ENCODE data around the gene CD82. TPM values are rescaled to one million over a fixed set of nuclear protein-coding genes. Genes with fewer than 3 reads are reported as not detected.

CD82 gene
- total RNA-seq, 2 experiments from 2014 or later = 193 to 208 TPM

- H3K4me3 Mint-ChIP-seq = no peak overlapping the region
- H3K9me3 Mint-ChIP-seq = no peaks in the 10 kb centered on the region
- peaks cover 84% of the 10 kb centered on the region for H3K4me1 Mint-ChIP-seq
- ChIA-PET POLR2A (interaction anchor here (1.0 to 5.8 kb wide), 8 partner anchors 12 to 51 kb away, joined by 3 to 63 read pairs (median 20); partner anchors contain the start of gene CD82), CTCF (interaction anchor here (1.1 to 14.5 kb wide), 3 partner anchors 32 to 53 kb away, joined by 3 to 425 read pairs (median 13); no protein-coding TSS in a partner anchor)
- H3K27me3 Mint-ChIP-seq = no peaks in the 10 kb centered on the region
- peaks cover 73% of the 10 kb centered on the region for H3K36me3 Mint-ChIP-seq (ENCODE audit: low read depth)
- peak overlapping the region; percentile 83 for H3K27ac Mint-ChIP-seq
- DNase-seq = no peak
Observed at GRCh38 chr11:44609783-44610155, 44.3 kb downstream of the CD82 start.

DNA sequence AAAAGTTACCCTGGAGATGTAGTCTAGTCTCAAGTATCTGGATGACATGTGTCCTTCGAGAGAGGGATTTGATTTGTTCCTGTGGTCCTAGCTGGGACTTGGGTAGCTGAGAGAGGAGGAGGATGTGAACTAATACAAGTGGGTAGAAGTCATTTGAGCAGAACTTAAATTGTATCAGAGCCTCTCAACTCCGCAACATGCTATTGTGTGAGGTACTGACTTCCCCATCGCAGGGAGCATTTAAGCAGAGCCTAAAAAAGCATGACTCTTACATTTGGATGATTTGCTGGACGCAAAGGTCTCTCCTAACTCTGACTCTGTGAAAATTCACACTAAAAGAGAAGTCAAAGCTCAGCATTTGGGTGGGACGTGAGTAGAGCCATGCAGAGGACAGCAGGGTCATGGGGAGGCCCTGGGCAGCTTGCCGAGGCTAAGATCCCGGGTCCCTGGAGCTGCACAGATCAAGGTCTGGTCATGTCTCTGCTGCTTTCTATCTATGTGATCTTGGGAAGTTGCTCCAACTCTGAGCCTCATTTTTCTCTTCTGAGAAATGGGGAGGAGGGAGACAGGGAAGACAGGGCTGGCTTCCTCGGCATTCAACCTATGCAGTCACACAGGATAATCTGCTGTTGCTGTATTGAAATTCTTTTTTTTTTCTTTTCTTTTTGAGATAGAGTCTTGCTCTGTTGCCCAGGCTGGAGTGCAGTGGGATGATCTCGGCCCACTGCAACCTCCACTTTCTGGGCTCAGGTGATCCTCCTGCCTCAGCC is 44.9 kb downstream of the CD82 start:
- no peaks in the 10 kb centered on the region for H3K9me3 Mint-ChIP-seq
- ChIA-PET POLR2A (interaction anchor here (1.2 to 5.8 kb wide), 7 partner anchors 12 to 52 kb away, joined by 3 to 63 read pairs (median 28); partner anchors contain the start of gene CD82), CTCF (interaction anchor here (1.9 to 14.5 kb wide), 7 partner anchors 11 to 54 kb away, joined by 5 to 425 read pairs (median 13); partner anchors contain the start of gene CD82)
- no peaks in the 10 kb centered on the region for H3K27me3 Mint-ChIP-seq
- H3K4me3 Mint-ChIP-seq = no peak overlapping the region
- no peak for DNase-seq
- H3K27ac Mint-ChIP-seq = peak overlapping the region; percentile 83
- H3K36me3 Mint-ChIP-seq (ENCODE audit: low read depth) = peaks cover 74% of the 10 kb centered on the region
- H3K4me1 Mint-ChIP-seq = peaks cover 85% of the 10 kb centered on the region

- no peaks in the 10 kb centered on the region for H3K27me3 Mint-ChIP-seq
- CTCF ChIA-PET = interaction anchor here (0.7 to 14.5 kb wide), 12 partner anchors 10 to 87 kb away, joined by 3 to 425 read pairs (median 6); partner anchors contain the start of gene CD82
- peaks cover 84% of the 10 kb centered on the region for H3K4me1 Mint-ChIP-seq
- no peaks in the 10 kb centered on the region for H3K9me3 Mint-ChIP-seq
- DNase-seq = no peak
- peaks cover 74% of the 10 kb centered on the region for H3K36me3 Mint-ChIP-seq (ENCODE audit: low read depth)
- POLR2A ChIA-PET = interaction anchor here (1.1 to 5.8 kb wide), 13 partner anchors 8 to 71 kb away, joined by 3 to 63 read pairs (median 6); partner anchors contain the start of gene CD82
- H3K27ac Mint-ChIP-seq = peak overlapping the region; percentile 75
- no peak overlapping the region for H3K4me3 Mint-ChIP-seq
Observed at GRCh38 chr11:44611088-44611487, 45.6 kb downstream of the CD82 start.

- ChIA-PET POLR2A (interaction anchor here (0.9 to 5.8 kb wide), 16 partner anchors 9 to 70 kb away, joined by 3 to 63 read pairs (median 4); partner anchors contain the start of gene CD82), CTCF (interaction anchor here (0.7 to 14.5 kb wide), 18 partner anchors 10 to 283 kb away, joined by 3 to 425 read pairs (median 4); partner anchors contain the start of gene CD82)
- Mint-ChIP-seq H3K27ac (peak overlapping the region; percentile 75), H3K4me3 (no peak overlapping the region), H3K36me3 (ENCODE audit: low read depth) (peaks cover 73% of the 10 kb centered on the region), H3K27me3 (no peaks in the 10 kb centered on the region), H3K4me1 (peaks cover 78% of the 10 kb centered on the region), H3K9me3 (no peaks in the 10 kb centered on the region)
- DNase-seq = peak; percentile 77
Observed at GRCh38 chr11:44611687-44612434, 46.4 kb downstream of the CD82 start.

GRCh38 chr11:44613153-44613552 is 47.7 kb downstream of the CD82 start:
- ChIA-PET CTCF (interaction anchor here (0.6 to 14.5 kb wide), 10 partner anchors 8 to 298 kb away, joined by 3 to 425 read pairs (median 10); partner anchors contain the start of gene CD82), POLR2A (interaction anchor here (0.8 to 5.8 kb wide), 6 partner anchors 15 to 68 kb away, joined by 3 to 63 read pairs (median 37); partner anchors contain the start of gene CD82)

DNA sequence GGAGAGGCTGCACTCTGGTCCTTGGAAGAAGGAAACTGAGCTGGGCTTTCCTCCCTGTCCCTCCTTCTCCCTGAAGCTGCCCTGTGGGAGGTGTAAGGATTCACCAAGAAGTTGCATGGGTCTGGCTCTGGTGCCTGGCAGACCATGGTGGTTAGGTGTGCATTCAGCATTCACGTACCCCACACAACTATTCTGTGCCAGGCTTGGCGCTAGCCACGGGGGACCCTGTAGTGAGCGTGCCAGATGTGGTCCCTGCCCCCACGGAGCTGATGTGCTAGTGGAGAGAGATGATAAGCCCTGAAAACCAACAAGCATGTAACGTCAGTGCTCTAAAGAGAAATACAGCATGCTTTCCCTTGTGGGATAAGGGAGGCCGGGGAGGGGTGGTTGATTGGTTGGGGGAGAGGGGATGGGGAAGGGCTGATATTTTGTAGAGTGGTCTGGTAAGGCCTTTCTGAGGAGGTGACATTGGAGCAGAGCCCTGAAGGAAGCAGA is 48.9 kb downstream of the CD82 start:
- Mint-ChIP-seq H3K27me3 (no peaks in the 10 kb centered on the region), H3K4me3 (no peak overlapping the region), H3K36me3 (ENCODE audit: low read depth) (peaks cover 59% of the 10 kb centered on the region), H3K4me1 (peaks cover 53% of the 10 kb centered on the region), H3K27ac (peak overlapping the region; percentile 48), H3K9me3 (no peaks in the 10 kb centered on the region)
- ChIA-PET CTCF (interaction anchor here (1.4 to 14.5 kb wide), 4 partner anchors 27 to 297 kb away, joined by 3 to 425 read pairs (median 9); partner anchors contain the start of gene CD82), POLR2A (interaction anchor here (1.2 to 5.8 kb wide), 2 partner anchors 16 to 85 kb away, joined by 3 to 63 read pairs; no protein-coding TSS in a partner anchor)
- no peak for DNase-seq

More at GRCh38 chr11:44613153-44613552, 47.7 kb downstream of the CD82 start:
- peaks cover 65% of the 10 kb centered on the region for H3K4me1 Mint-ChIP-seq
- no peaks in the 10 kb centered on the region for H3K27me3 Mint-ChIP-seq
- H3K27ac Mint-ChIP-seq = peak overlapping the region; percentile 58
- no peak for DNase-seq
- no peaks in the 10 kb centered on the region for H3K9me3 Mint-ChIP-seq
- peaks cover 65% of the 10 kb centered on the region for H3K36me3 Mint-ChIP-seq (ENCODE audit: low read depth)
- H3K4me3 Mint-ChIP-seq = no peak overlapping the region

- Mint-ChIP-seq H3K27ac (peak overlapping the region; percentile 14), H3K36me3 (ENCODE audit: low read depth) (peaks cover 51% of the 10 kb centered on the region), H3K27me3 (no peaks in the 10 kb centered on the region), H3K4me1 (peaks cover 45% of the 10 kb centered on the region), H3K9me3 (no peaks in the 10 kb centered on the region), H3K4me3 (no peak overlapping the region)
- ChIA-PET CTCF (interaction anchor here (0.8 to 14.5 kb wide), 7 partner anchors 19 to 296 kb away, joined by 3 to 425 read pairs (median 4); partner anchors contain the start of gene CD82), POLR2A (interaction anchor here (1.0 kb wide), 1 partner anchor 46 kb away, joined by 3 read pairs; no protein-coding TSS in a partner anchor)
- DNase-seq = no peak
Observed at GRCh38 chr11:44615041-44615755, 49.7 kb downstream of the CD82 start.

GRCh38 chr11:44615913-44616791 is 50.7 kb downstream of the CD82 start:
- no peak overlapping the region for H3K27ac Mint-ChIP-seq
- no peak overlapping the region for H3K4me3 Mint-ChIP-seq
- peaks cover 57% of the 10 kb centered on the region for H3K36me3 Mint-ChIP-seq (ENCODE audit: low read depth)
- no peak for DNase-seq
- ChIA-PET CTCF (interaction anchor here (0.8 to 14.5 kb wide), 25 partner anchors 10 to 295 kb away, joined by 3 to 425 read pairs (median 5); partner anchors contain the start of gene CD82), POLR2A (interaction anchor here (1.0 to 1.9 kb wide), 6 partner anchors 42 to 59 kb away, joined by 3 to 16 read pairs (median 7); partner anchors contain the start of gene CD82)
- H3K27me3 Mint-ChIP-seq = no peaks in the 10 kb centered on the region
- H3K4me1 Mint-ChIP-seq = peaks cover 35% of the 10 kb centered on the region
- no peaks in the 10 kb centered on the region for H3K9me3 Mint-ChIP-seq

DNA sequence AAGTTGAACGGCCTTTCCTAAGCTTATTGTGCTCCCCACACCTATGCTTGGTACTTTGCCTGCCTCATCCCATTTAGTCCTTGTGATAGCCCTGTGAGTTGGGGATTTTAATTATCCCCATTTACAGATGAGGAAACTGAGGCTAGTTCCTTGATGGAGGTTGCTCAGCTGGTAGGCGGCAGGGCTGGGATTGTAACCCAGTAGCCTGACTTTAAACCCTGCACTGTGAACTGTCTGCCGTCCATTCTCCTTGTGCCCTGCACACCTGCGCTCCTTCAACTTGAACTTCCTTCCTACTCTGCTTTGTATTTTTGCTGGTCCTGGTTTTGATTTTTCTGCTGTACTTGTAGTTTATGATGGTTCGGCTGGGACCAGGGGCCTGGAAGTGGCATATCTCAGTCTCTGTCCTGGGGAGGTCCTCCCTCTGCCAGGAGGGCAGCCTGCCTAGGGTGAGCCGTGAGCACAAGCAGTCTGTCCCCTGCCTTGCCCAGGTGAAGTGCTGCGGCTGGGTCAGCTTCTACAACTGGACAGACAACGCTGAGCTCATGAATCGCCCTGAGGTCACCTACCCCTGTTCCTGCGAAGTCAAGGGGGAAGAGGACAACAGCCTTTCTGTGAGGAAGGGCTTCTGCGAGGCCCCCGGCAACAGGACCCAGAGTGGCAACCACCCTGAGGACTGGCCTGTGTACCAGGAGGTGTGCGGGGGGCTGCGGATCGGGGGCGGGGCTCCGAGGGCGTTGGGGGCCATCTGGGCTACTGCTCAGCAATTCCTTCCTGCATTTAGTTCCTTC is 52.4 kb downstream of the CD82 start:
- Mint-ChIP-seq H3K27me3 (no peaks in the 10 kb centered on the region), H3K4me1 (peaks cover 25% of the 10 kb centered on the region), H3K27ac (no peak overlapping the region), H3K4me3 (no peak overlapping the region), H3K36me3 (ENCODE audit: low read depth) (peaks cover 58% of the 10 kb centered on the region), H3K9me3 (no peaks in the 10 kb centered on the region)
- CTCF ChIA-PET = interaction anchor here (0.7 to 14.5 kb wide), 33 partner anchors 9 to 688 kb away, joined by 3 to 425 read pairs (median 4); partner anchors contain the start of gene CD82
- POLR2A ChIA-PET = interaction anchor here (1.2 to 1.9 kb wide), 4 partner anchors 49 to 61 kb away, joined by 5 to 16 read pairs (median 11); partner anchors contain the start of gene CD82
- no peak for DNase-seq

Data from activated CD4-positive, alpha-beta memory T cell treated with anti-CD3 and anti-CD28 coated beads, Interleukin-2, amount 10 ng/mL, durations not matched to agents 7 days and 5 days (primary cell).